Muscle layer of colon (tissue), 2 donors: Measurements from ENCODE around the gene MTA2.
A peak's percentile ranks its signal among the peaks of the same experiment; 100 is the strongest.
"Not testable (repeated sequence)": the region's sequence is repeated elsewhere in the genome, so short reads cannot be mapped to it uniquely, and the experiment has no call there.

Experiments
- H3K27ac ChIP-seq: one replicate; pipeline ENCODE4 v1.7.0; 2013; ENCODE audit warnings: low read depth, mild to moderate bottlenecking, low read length, moderate library complexity
- H3K27me3 ChIP-seq, 2 donors: one replicate each; pipeline ENCODE4 v1.7.0; 2013; ENCODE audit warnings: low read length in 2 of 2, mild to moderate bottlenecking in 2 of 2; ENCODE audit not compliant: insufficient read depth in 2 of 2, control insufficient read depth in 1 of 2
- H3K36me3 ChIP-seq: one replicate; pipeline ENCODE4 v1.7.0; 2013; ENCODE audit warnings: mild to moderate bottlenecking, low read length; ENCODE audit not compliant: insufficient read depth
- H3K4me1 ChIP-seq: one replicate; pipeline ENCODE4 v1.7.0; 2013; ENCODE audit warnings: mild to moderate bottlenecking, low read length; ENCODE audit not compliant: insufficient read depth
- H3K4me3 ChIP-seq, 2 donors: one replicate each; pipeline ENCODE4 v1.7.0; 2013; ENCODE audit warnings: low read length in 2 of 2, low read depth in 1 of 2, mild to moderate bottlenecking in 1 of 2, moderate library complexity in 1 of 2
- H3K9ac ChIP-seq: one replicate; pipeline ENCODE4 v1.7.0; 2013; ENCODE audit warnings: low read length
- H3K9me3 ChIP-seq: one replicate; pipeline ENCODE4 v1.7.0; 2013; ENCODE audit warnings: mild to moderate bottlenecking, low read length
- donor health status: abdominal sarcoma.
- donor health status: Adenocarcinoma of cecum.

MTA2 gene

GRCh38 chr11:62601372-62602140 is at the start of gene MTA2:
Gene MTA2, minus strand, starts transcription at chr11:62601865. Its CDS starts 415 bp downstream, at chr11:62601450.
- H3K36me3 ChIP-seq, result peaks cover 39% of the 10 kb centered on the region
- H3K9me3 ChIP-seq, result no peaks in the 10 kb centered on the region
- H3K9ac ChIP-seq, result peak within 1 kb of the TSS; percentile 88
- H3K4me1 ChIP-seq, result peaks cover 31% of the 10 kb centered on the region
- H3K27ac ChIP-seq, result peak within 1 kb of the TSS; percentile 96
- peak within 1 kb of the TSS; percentile 83 to 93 for H3K4me3 ChIP-seq
- no peaks in the 10 kb centered on the region for H3K27me3 ChIP-seq

DNA sequence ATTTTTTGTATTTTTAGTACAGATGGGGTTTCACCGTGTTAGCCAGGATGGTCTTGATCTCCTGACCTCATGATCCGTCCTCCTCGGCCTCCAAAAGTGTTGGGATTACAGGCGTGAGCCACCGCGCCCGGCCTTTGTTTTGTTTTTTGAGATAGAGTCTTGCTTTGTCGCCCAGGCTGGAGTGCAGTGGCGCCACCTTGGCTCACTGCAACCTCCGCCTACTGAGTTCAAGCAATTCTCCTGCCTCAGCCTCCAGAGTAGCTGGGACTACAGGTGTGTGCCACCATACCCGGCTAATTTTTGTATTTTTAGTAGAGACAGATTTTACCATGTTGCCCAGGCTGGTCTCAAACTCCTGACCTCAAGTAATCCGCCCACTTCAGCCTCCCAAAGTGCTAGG is 48.6 kb upstream of the MTA2 start:
- not testable (repeated sequence) for H3K27me3 ChIP-seq, H3K9me3 ChIP-seq, H3K27ac ChIP-seq, H3K4me3 ChIP-seq, H3K9ac ChIP-seq
- Histone ChIP-seq H3K4me1 (peaks cover 28% of the 10 kb centered on the region), H3K36me3 (peaks cover 22% of the 10 kb centered on the region)

DNA sequence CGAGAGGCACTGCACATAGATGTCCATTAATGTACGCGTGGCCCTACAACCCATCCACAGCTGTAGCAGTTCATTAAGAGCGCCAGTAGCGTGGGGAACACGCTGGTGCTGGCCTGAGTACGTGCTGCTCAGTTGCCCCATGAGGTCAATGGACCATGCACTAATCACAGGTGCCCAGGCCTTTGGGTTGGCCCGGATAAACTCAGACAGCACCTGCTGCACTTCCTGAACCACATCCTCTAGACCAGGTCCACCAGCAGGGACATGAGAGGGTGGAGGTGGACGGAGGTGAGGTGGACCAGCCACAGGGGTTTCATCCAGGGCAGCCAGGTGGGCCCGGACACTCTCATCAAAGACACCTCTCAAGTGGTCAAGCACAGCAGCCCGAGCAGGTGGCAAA is 47.8 kb upstream of the MTA2 start:
- Histone ChIP-seq H3K9me3 (no peaks in the 10 kb centered on the region), H3K27ac (no peak overlapping the region), H3K4me3 (no peak overlapping the region), H3K4me1 (peaks cover 32% of the 10 kb centered on the region), H3K9ac (no peak overlapping the region), H3K36me3 (peaks cover 23% of the 10 kb centered on the region), H3K27me3 (no peaks in the 10 kb centered on the region)

- peaks cover 32% of the 10 kb centered on the region for H3K4me1 ChIP-seq
- H3K9me3 ChIP-seq, result no peaks in the 10 kb centered on the region
Observed at GRCh38 chr11:62648967-62649364, 47.3 kb upstream of the MTA2 start.

GRCh38 chr11:62648185-62648966 is 46.7 kb upstream of the MTA2 start:
- H3K27me3 ChIP-seq, result no peaks in the 10 kb centered on the region
- H3K9me3 ChIP-seq, result no peaks in the 10 kb centered on the region
- no peak overlapping the region for H3K27ac ChIP-seq
- H3K4me3 ChIP-seq, result no peak overlapping the region
- H3K4me1 ChIP-seq, result peaks cover 32% of the 10 kb centered on the region
- peaks cover 27% of the 10 kb centered on the region for H3K36me3 ChIP-seq
- H3K9ac ChIP-seq, result no peak overlapping the region

More at GRCh38 chr11:62648967-62649364, 47.3 kb upstream of the MTA2 start:
- Histone ChIP-seq H3K9ac (no peak overlapping the region), H3K27ac (no peak overlapping the region), H3K4me3 (no peak overlapping the region), H3K27me3 (no peaks in the 10 kb centered on the region), H3K36me3 (peaks cover 27% of the 10 kb centered on the region)

- H3K36me3 ChIP-seq, result peaks cover 32% of the 10 kb centered on the region
Observed at GRCh38 chr11:62647609-62648005, 45.9 kb upstream of the MTA2 start.

DNA sequence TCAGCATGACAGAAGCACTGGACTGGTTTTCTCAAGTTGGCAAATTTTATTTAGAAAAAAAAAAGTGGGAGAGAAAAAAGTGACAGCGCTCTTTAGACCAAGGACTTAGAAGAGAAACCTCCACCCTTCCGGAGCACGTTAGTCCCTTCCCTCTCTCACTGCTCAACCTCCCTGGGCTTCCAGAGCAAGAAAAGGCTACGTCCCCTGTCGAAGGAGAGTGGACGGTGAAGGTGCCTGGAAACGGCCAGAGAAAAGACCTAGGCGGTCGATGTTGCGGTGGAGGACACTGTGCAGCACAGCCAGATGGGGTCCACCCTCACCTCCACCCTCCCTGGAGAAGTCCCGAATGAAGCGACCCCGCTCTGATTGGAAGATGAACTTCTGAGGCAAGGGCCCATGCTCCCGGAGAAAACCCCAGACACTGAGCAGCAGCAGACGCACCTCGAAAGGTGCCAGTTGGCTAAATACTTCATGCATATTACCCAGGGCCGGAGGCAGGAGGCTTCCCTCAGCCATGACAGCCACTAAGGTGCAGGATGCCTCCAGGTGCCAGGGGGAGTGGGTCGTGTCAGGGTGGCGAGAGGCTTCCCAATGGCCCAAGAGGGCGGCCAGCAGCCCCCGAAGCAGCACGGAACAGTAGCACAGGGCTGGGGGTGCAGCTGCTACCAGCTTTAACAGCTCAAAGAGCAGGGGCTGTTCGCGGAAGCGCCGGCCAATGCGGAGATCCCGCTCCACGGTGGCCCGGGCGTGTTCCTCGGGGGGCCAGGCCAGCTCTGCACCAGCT is 45.4 kb upstream of the MTA2 start:
- Histone ChIP-seq H3K27ac (peak overlapping the region; percentile 66), H3K9me3 (no peaks in the 10 kb centered on the region), H3K4me3 (peak overlapping the region in 1 of 2 donors; percentile 41), H3K27me3 (no peaks in the 10 kb centered on the region), H3K4me1 (peaks cover 26% of the 10 kb centered on the region), H3K9ac (no peak overlapping the region), H3K36me3 (peaks cover 32% of the 10 kb centered on the region)

More at GRCh38 chr11:62647609-62648005, 45.9 kb upstream of the MTA2 start:
- Histone ChIP-seq H3K27me3 (no peaks in the 10 kb centered on the region), H3K4me1 (peaks cover 31% of the 10 kb centered on the region), H3K4me3 (no peak overlapping the region), H3K9me3 (no peaks in the 10 kb centered on the region), H3K9ac (no peak overlapping the region), H3K27ac (no peak overlapping the region)

DNA sequence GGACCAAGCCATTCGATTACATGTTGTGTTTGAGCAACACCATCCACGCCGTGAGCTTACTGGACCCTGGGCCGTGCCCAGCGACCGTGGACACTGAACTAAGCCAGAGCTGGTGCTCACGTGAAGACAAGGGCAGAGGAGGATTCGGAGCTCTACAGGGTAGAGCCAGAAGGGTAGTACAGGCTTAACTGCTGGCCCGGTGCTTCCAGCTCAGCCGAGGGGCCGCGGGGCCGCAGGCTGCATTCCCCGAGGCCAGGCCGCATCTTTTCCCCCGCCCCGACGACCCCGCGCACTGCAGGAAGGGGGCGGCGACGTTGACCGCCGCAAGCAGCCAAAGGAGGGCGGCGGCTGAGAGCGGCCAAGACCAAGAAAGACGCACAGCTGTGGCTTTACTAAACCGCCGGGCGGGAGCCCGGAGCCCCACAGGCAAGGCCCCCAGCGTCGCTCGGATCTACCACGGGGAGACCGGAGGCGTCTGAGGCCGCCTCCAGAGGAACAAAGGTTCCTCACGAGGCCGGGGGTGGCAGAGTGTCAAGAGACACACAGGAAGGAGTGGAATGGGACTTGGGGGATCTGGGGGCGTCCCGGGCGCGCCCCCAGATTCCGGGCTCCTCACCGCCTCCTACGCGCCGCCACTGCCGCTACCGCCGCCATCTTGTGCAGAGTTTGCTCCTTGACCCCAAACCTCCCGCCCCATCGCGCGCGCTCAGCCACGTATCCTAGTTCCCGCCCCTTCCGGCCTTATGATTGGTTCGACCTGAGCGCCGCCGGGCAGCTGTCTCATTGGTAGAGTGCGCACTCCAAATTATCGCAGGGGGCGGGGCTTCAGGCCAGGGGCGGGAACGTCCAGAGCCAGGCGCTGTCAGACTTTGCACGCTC is 44.5 kb upstream of the MTA2 start, which contains the start of gene GANAB:
Gene GANAB (minus strand): TSS at position 668 of the 879 bp plus-strand sequence. CDS start 14 bp downstream, at position 654.
- H3K4me1 ChIP-seq, result peaks cover 18% of the 10 kb centered on the region
- H3K4me3 ChIP-seq, result peak within 1 kb of the TSS; percentile 71 to 80
- H3K9ac ChIP-seq, result peak within 1 kb of the TSS; percentile 62
- H3K27me3 ChIP-seq, result no peaks in the 10 kb centered on the region
- peaks cover 32% of the 10 kb centered on the region for H3K36me3 ChIP-seq
- peak within 1 kb of the TSS; percentile 66 for H3K27ac ChIP-seq
- H3K9me3 ChIP-seq, result no peaks in the 10 kb centered on the region

- H3K27me3 ChIP-seq, result no peaks in the 10 kb centered on the region
- peak overlapping the region; percentile 71 to 80 for H3K4me3 ChIP-seq
- H3K36me3 ChIP-seq, result peaks cover 32% of the 10 kb centered on the region
- H3K27ac ChIP-seq, result peak overlapping the region; percentile 64
- peaks cover 18% of the 10 kb centered on the region for H3K4me1 ChIP-seq
- H3K9me3 ChIP-seq, result no peaks in the 10 kb centered on the region
- peak overlapping the region; percentile 62 for H3K9ac ChIP-seq
Observed at GRCh38 chr11:62645671-62645945, 43.9 kb upstream of the MTA2 start.

DNA sequence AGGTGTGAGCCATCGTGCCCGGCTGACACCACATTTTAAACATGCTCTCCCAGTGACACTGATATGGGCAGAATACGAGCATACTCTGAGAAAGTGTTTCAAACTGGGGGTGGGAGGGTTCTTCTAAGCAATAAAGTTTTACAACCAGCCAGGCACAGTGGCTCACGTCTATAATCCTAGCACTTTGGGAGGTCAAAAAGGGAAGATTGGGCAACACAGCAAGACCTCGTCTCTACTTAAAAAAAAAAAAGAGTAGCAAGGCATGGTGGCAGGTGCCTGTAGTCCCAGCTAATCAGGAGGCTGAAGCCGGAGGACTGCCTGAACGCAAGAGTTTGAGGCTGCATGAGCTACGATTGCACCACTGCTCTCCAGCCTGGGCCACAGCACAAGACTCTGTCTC is 42.6 kb upstream of the MTA2 start:
- no peak overlapping the region for H3K9ac ChIP-seq
- H3K4me3 ChIP-seq, result no peak overlapping the region
- H3K27me3 ChIP-seq, result no peaks in the 10 kb centered on the region
- peaks cover 18% of the 10 kb centered on the region for H3K4me1 ChIP-seq
- no peaks in the 10 kb centered on the region for H3K9me3 ChIP-seq
- peaks cover 34% of the 10 kb centered on the region for H3K36me3 ChIP-seq
- H3K27ac ChIP-seq, result no peak overlapping the region
